Keratinocyte (primary cell): ENCODE results near the gene GANAB.

Source experiments
- EZH2 ChIP-seq: IDR thresholded peaks from one replicate; pipeline ENCODE4 v1.6.1; 2012; ENCODE audit warnings: inconsistent platforms, mild to moderate bottlenecking, low read length, moderate library complexity
- TF ChIP-seq, protein P1 (sequence below), 3 experiments: IDR thresholded peaks in 1 of 3; conservative IDR thresholded peaks in 1 of 3; optimal IDR thresholded peaks in 1 of 3; 2 replicates in 2 of 3; 3 replicates in 1 of 3; pipeline versions ENCODE3 to v1.5.1; 2011; ENCODE audit warnings: low read length in 3 of 3, mild to moderate bottlenecking in 3 of 3, moderate library complexity in 2 of 3, control low read depth in 1 of 3, inconsistent platforms in 1 of 3; ENCODE audit not compliant: insufficient read depth in 2 of 3; ENCODE audit errors: extremely low read depth in 1 of 3

DNA sequence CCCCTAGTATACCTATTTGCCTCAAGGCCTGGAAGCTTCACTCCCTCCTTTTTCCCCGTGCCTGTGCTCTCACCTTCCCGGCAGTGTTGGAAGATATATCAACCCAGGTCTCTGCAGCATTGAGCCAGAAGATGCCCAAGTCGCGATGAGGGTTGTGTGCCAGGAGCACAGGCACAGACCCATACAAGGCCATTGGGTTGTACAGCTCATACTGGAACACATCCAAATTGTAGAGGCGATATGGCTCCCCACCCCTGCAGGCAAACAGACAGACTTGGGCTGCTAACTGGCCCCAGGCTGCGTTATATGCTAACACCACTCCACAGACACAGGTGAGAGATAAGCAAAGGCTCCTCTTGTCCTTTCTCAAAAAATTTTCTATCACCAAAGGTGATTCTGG, 13.9 kb downstream of the GANAB start:
- TF ChIP-seq, protein P1, sequence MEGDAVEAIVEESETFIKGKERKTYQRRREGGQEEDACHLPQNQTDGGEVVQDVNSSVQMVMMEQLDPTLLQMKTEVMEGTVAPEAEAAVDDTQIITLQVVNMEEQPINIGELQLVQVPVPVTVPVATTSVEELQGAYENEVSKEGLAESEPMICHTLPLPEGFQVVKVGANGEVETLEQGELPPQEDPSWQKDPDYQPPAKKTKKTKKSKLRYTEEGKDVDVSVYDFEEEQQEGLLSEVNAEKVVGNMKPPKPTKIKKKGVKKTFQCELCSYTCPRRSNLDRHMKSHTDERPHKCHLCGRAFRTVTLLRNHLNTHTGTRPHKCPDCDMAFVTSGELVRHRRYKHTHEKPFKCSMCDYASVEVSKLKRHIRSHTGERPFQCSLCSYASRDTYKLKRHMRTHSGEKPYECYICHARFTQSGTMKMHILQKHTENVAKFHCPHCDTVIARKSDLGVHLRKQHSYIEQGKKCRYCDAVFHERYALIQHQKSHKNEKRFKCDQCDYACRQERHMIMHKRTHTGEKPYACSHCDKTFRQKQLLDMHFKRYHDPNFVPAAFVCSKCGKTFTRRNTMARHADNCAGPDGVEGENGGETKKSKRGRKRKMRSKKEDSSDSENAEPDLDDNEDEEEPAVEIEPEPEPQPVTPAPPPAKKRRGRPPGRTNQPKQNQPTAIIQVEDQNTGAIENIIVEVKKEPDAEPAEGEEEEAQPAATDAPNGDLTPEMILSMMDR (optimal IDR thresholded peaks at IDR 0.05 in 1 of 3, IDR thresholded peaks at IDR 0.05 in 1 of 3, conservative IDR thresholded peaks at IDR 0.05 in 1 of 3; ENCODE audit: extremely low read depth in 1 of 3, insufficient read depth in 2 of 3, low read length in 3 of 3), result no peak
- TF ChIP-seq EZH2, result no peak
